Uterus (tissue), 4 donors: ENCODE measurements around the gene KIAA1549. TPM values are rescaled to one million over a fixed set of nuclear protein-coding genes. Genes with fewer than 3 reads are reported as not detected.

ENCODE experiments used
- DNase-seq, 2 donors: peaks; one replicate each; pipeline ENCODE4 v3.0.0-alpha.2; 2019 to 2020
- H3K27ac ChIP-seq, 2 donors: fragments of 200-600 bp; sonication (generic); 1 replicate in 1 of 2; 2 replicates in 1 of 2; pipeline ENCODE4 v1.5.1; 2016 to 2018
- H3K27me3 ChIP-seq, 2 donors: fragments of 200-600 bp; sonication (generic); one replicate each; pipeline ENCODE4 v1.5.1; 2018 to 2019; ENCODE audit warnings: control low read depth in 1 of 2
- H3K36me3 ChIP-seq, 2 donors: fragments of 200-600 bp; sonication (generic); one replicate each; pipeline ENCODE4 v1.5.1; 2019; ENCODE audit warnings: control low read depth in 1 of 2
- H3K4me1 ChIP-seq, 2 donors: fragments of 200-600 bp; sonication (generic); one replicate each; pipeline ENCODE4 v1.5.1; 2018 to 2019; ENCODE audit warnings: control low read depth in 1 of 2
- H3K4me3 ChIP-seq, 2 donors: fragments of 200-600 bp; sonication (generic); 1 replicate in 1 of 2; 2 replicates in 1 of 2; pipeline ENCODE4 v1.5.1; 2018 to 2019; ENCODE audit warnings: mild to moderate bottlenecking in 1 of 2
- H3K9me3 ChIP-seq, 2 donors: fragments of 200-600 bp; sonication (generic); one replicate each; pipeline ENCODE4 v1.5.1; 2019; ENCODE audit warnings: control low read depth in 1 of 2
- POLR2A ChIP-seq, 2 donors: fragments of 450-650 bp; IDR thresholded peaks; one replicate each; pipeline ENCODE4 v1.6.1; 2016; ENCODE audit warnings: antibody characterized with exemption in 2 of 2, mild to moderate bottlenecking in 1 of 2, moderate library complexity in 1 of 2
- intact Hi-C: fragments of 100-400 bp; cut with DNase I; formaldehyde crosslinking; loops from one replicate; pipeline ENCODE4 v1.15.1; 2023; ENCODE audit warnings: low total_unique reads
- total RNA-seq, 4 donors: library from RNA; depleted of rRNA in 3 of 4; stranded (reverse); fragments of >200 nt in 3 of 4; gene quantifications; one replicate each; pipeline versions ENCODE4 v1.1.0 to v1.2.4, GENCODE V29; 2014 to 2023
- TF ChIP-seq, protein P1 (sequence below), 4 experiments: fragments of 200-600 bp in 2 of 4; fragments of 450-650 bp in 2 of 4; sonication (generic) in 2 of 4; IDR thresholded peaks; one replicate each; pipeline ENCODE4 v1.5.1; 2016 to 2019; ENCODE audit warnings: antibody characterized with exemption in 4 of 4, mild to moderate bottlenecking in 2 of 4, moderate library complexity in 1 of 4
- donor health status: DM: yes; HTN: yes; CAD: no.

The KIAA1549 gene
- total RNA-seq, 4 donors from 2014 or later = 1.2 to 8.6 (median 3.8) TPM

- no peak for DNase-seq
- no peaks in the 10 kb centered on the region for H3K9me3 ChIP-seq
- H3K4me1 ChIP-seq = no peaks in the 10 kb centered on the region
- H3K36me3 ChIP-seq = no peaks in the 10 kb centered on the region
- no peak overlapping the region for H3K4me3 ChIP-seq
- no peak overlapping the region for H3K27ac ChIP-seq
- H3K27me3 ChIP-seq = no peaks in the 10 kb centered on the region
- no peak for TF ChIP-seq POLR2A (IDR thresholded peaks at IDR 0.05)
- TF ChIP-seq, protein P1, sequence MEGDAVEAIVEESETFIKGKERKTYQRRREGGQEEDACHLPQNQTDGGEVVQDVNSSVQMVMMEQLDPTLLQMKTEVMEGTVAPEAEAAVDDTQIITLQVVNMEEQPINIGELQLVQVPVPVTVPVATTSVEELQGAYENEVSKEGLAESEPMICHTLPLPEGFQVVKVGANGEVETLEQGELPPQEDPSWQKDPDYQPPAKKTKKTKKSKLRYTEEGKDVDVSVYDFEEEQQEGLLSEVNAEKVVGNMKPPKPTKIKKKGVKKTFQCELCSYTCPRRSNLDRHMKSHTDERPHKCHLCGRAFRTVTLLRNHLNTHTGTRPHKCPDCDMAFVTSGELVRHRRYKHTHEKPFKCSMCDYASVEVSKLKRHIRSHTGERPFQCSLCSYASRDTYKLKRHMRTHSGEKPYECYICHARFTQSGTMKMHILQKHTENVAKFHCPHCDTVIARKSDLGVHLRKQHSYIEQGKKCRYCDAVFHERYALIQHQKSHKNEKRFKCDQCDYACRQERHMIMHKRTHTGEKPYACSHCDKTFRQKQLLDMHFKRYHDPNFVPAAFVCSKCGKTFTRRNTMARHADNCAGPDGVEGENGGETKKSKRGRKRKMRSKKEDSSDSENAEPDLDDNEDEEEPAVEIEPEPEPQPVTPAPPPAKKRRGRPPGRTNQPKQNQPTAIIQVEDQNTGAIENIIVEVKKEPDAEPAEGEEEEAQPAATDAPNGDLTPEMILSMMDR (IDR thresholded peaks at IDR 0.05) = no peak
- intact Hi-C loops = no loop called here
Measured at GRCh38 chr7:138833596-138833995, 147.6 kb downstream of the KIAA1549 start.

- Histone ChIP-seq H3K27ac (no peak overlapping the region), H3K36me3 (no peaks in the 10 kb centered on the region), H3K27me3 (no peaks in the 10 kb centered on the region), H3K4me3 (no peak overlapping the region), H3K9me3 (no peaks in the 10 kb centered on the region), H3K4me1 (no peaks in the 10 kb centered on the region)
- intact Hi-C loops = no loop called here
- TF ChIP-seq, protein P1 (IDR thresholded peaks at IDR 0.05) = no peak
- TF ChIP-seq POLR2A (IDR thresholded peaks at IDR 0.05) = no peak
- DNase-seq = no peak
Measured at GRCh38 chr7:138832966-138833365, 148.2 kb downstream of the KIAA1549 start.

GRCh38 chr7:138829335-138829734, 151.9 kb downstream of the KIAA1549 start:
- no peaks in the 10 kb centered on the region for H3K27me3 ChIP-seq

DNA sequence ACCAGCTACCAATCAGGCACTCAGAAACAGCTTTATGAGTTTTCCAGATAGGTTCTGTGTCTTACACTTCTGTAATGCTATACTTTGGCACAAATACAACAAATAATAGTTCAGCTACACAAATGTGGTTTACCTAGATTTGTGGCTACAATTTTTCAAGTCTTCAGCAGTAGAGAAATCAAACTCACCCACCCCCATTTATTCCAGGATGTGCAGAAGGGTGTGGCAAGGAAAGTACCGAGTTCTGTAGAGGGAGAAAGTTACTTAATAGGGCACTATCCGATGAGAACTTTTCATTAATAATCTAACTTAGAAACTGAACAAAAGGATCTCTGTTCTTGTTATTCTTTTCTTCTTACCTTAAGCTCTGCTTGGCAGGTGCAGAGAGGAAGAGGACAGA, 152.9 kb downstream of the KIAA1549 start:
- no peak overlapping the region for H3K4me3 ChIP-seq
- H3K4me1 ChIP-seq = no peaks in the 10 kb centered on the region
- H3K9me3 ChIP-seq = no peaks in the 10 kb centered on the region
- TF ChIP-seq POLR2A (IDR thresholded peaks at IDR 0.05) = no peak
- TF ChIP-seq, protein P1 (IDR thresholded peaks at IDR 0.05) = no peak
- no peaks in the 10 kb centered on the region for H3K36me3 ChIP-seq
- intact Hi-C loops = no loop called here
- H3K27me3 ChIP-seq = no peaks in the 10 kb centered on the region
- no peak overlapping the region for H3K27ac ChIP-seq
- DNase-seq = no peak

More at GRCh38 chr7:138829335-138829734, 151.9 kb downstream of the KIAA1549 start:
- no peak overlapping the region for H3K4me3 ChIP-seq
- TF ChIP-seq, protein P1 (IDR thresholded peaks at IDR 0.05) = no peak
- no peak for TF ChIP-seq POLR2A (IDR thresholded peaks at IDR 0.05)
- no peaks in the 10 kb centered on the region for H3K4me1 ChIP-seq
- no peaks in the 10 kb centered on the region for H3K36me3 ChIP-seq
- intact Hi-C loops = no loop called here
- DNase-seq = no peak
- H3K27ac ChIP-seq = no peak overlapping the region
- no peaks in the 10 kb centered on the region for H3K9me3 ChIP-seq

DNA sequence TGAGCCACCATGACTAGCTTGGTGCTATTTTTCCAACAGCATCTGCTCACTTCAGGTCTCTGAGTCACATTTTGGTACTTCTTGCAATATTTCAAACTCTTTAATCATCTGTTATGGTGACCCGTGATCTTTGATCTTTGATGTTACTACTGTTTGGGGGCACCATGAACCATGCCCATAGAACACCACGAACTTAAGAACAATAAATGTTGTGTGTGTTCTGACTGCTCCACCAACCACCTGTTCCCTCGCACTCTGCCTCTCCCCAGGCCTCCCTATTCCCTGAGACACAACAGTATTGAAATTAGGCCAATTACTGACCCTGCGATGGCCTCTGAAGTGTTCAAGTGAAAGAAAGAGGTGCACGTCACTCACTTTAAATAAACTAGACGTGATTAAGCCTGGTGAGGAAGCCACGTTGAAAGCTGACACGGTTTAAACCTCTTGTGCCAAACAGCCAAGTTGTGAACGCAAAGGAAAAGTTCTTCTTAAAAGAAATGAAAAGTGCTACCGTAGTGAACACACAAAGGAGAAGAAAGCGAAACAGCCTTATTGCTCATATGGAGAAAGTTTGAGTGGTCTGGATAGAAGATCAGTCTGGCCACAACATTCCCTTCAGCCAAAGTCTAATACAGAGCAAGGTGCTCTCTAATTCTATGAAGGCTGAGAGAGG, 156.0 kb downstream of the KIAA1549 start:
- Histone ChIP-seq H3K36me3 (no peaks in the 10 kb centered on the region), H3K4me3 (no peak overlapping the region), H3K9me3 (no peaks in the 10 kb centered on the region), H3K27ac (no peak overlapping the region), H3K27me3 (no peaks in the 10 kb centered on the region), H3K4me1 (no peaks in the 10 kb centered on the region)
- no peak for DNase-seq
- no peak for TF ChIP-seq POLR2A (IDR thresholded peaks at IDR 0.05)
- TF ChIP-seq, protein P1 (IDR thresholded peaks at IDR 0.05) = no peak
- intact Hi-C loops = no loop called here
